Stimulated activated CD8-positive, alpha-beta memory T cell treated with anti-CD3 and anti-CD28 coated beads, Interleukin-7, amount 100 ng/mL, for 1 hour (primary cell): ENCODE results near the gene MAN1C1.

ENCODE experiments used
- DNase-seq, 2 donors: peaks; one replicate each; pipeline ENCODE4 v3.0.0-alpha.2; 2020; ENCODE audit warnings: low read depth in 2 of 2

The MAN1C1 gene

DNA sequence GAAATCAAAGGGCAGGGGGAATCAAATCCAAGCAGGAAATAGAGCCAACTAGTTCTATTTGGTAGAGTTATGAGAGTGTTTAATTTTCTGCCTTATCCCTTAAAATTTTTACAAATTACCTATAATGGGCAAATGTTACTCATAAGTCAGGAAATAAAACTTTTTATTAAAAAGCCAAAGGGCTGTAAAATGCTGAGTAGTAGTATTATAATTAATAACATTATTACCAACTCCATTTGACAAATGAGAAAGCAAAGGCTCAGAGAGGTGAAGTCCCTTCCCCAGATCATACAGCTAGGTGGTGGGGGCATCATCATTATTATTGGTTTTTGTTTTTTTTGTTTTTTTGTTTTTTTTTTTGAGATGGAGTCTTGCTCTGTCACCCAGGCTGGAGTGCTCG lies 186.8 kb downstream of the MAN1C1 start:
- DNase-seq: no peak

DNA sequence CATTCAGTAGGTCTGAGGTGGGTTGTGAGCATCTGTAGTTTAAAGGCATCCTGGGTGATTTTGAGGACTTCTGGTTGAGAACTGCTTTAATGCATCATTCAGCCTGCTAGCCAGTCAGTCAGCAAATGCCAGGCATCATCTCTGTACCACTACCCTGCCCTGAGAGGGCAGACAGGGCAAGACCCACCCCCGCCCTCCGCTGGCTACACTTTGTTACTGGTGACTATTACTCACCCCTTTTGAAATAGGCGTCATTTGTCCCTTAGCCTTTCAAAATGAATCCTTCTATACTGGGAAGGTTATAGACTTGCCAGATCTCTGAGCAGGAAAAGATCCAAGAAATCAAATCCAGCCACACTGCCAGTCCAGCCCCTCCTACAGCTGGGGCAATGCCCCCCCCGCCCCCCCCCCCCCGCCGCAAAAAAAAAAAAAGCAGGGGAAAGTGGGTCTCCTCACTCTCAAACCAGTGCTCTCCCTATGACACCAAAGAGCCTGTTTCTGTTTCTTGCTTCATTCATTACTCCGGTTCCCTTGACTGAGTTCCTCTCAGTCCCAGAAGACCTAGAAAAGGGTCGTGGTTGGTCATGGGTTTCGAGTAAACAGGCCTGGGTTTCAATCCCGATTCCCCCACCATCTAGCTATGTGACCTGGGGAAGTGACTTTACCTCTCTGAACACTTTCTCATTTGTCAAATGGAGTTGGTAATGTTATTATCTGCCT lies 187.8 kb downstream of the MAN1C1 start:
- DNase-seq: no peak

DNA sequence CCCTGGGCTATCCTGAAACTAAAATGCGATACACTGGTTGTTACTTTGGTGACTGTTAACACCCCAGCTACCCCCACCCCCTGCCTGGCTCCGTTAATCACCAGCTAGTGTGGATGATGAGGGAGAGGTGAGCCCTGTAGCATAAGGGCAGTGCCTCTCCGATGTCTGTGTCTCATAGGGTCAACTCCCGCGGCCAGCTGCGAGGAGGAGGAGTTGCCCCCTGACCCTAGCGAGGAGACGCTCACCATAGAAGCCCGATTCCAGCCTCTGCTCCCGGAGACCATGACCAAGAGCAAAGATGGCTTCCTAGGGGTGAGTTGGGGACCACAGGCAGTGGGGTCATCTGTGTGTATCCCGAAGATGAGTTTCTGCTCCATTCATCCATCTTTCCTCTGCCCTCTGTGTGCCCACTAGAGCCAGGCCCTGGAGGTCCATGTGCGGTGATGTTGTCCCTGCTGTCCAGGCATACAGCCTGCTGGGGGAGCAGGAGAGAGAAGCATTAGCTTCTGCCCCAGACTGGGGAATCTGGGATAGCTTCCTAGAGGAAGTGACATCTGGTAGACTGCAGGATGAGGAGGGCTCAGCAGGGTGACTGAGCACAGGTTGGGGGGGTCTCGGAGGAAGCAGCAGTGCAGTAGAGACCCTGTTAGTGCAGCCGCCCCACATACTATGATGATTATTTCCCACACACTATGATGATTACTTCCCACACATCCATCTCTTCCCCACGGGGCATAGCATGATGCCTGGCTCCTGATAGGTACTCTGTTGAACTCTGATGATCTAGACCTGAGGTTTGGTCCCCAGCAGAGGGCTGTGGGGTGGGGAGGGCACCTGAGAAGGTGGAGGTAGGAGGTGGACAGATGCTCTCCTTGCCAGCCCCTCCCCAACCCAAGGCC lies 188.6 kb downstream of the MAN1C1 start:
- no peak for DNase-seq

DNA sequence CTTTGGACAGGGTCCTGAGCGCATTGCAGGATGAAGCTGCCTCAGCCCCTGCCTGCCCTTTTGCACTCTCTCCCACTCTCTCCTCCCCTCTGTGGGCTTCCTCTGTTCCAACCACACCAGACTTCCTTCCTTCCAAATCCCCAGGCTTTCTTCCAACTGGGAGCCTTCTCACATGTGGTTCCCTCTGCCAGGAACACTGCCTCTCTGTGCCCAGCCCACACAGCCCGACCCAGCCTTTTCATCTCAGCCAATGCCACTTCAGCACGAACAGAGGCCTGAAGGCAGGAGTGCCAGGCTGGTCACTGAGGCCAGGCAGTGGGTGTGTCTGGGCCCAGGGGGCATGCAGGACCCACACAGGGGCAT lies 189.3 kb downstream of the MAN1C1 start:
- DNase-seq: no peak

DNA sequence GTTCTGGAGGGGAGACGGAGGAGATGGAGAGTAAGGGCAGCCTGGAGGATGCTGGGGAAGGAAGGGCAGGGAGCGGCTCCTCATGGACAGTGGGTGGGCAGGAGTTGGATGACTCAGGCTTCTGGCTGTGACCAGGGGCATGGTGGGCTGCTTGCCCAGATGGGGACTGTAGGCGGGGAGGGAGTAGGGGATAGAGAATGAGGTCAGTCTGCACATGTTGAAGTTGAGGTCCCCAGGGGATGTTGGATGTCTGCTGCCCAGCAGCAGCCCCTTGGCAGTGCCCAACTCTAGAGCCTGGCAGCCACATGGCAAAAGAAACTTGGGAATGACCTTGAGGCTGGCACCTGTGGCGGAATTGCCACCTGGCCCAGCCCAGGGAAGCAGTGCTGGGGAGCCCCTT lies 189.8 kb downstream of the MAN1C1 start:
- no peak for DNase-seq

DNA sequence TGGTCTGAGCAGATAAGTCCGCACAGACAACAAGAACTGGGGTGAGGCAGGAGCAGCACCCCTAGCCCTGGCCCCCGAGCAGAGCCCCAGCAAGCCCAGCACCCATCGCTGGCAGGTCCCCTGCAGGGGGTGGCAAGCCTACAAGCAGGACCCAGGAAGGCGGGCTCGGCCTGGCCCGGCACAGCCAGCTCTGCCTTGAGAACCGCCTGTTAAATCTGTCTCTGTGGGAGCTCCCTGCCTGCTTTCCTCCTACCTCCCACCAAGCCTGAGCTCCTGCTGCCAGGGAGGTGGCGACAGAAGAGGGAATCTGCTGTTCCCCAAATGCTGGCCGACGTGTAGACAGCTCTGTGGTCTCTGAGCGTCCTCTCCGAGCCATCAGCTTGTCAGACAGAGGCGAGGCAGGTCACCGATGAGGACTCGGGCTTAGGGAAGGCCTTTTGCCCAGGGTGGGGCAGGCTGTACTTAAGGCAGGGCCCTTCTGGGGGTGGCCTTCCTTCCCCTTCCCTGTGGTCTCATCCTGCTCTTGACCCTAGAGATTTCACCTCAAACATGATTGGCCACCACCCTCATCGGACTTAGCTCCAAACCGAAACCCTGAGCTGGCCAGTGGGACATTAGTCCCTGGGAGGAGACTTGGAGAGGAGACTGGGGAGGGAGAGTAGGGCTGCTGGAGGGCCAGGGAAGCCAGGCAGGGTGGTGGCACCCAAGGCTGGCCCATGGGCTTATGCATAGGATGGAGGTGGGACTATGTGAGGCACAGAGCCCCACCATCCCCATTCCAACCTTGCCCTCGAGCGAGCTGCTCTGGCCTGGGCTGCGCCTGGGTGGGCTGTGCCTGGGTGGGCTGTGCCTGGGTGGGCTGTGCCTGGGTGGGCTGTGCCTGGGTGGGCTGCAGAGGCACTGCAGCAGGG lies 191.1 kb downstream of the MAN1C1 start:
- DNase-seq: no peak

DNA sequence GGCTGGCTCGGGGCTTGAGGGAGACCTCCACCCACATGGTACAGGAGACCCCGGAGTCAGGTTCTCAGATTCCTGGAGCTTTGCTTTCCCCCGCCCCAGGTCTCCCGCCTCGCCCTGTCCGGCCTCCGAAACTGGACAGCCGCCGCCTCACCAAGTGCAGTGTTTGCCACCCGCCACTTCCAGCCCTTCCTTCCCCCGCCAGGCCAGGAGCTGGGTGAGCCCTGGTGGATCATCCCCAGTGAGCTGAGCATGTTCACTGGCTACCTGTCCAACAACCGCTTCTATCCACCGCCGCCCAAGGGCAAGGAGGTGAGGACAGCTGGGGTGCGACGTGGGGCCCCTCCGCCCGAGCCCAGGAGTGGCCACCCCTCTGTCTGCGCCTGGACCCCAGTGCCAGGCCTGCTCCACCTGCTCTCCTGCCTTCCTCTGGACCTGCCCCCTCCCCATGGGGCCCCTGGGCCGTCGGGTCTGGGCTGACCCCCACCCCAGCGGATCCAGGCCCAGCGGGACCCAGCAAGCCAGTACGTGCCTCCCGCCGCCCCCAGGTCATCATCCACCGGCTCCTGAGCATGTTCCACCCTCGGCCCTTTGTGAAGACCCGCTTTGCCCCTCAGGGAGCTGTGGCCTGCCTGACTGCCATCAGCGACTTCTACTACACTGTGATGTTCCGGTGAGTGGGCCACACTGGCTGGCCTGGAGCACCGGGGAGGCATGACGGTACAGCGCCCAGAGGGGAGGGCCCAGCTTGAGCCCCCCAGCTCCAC lies 192.1 kb downstream of the MAN1C1 start:
- no peak for DNase-seq

DNA sequence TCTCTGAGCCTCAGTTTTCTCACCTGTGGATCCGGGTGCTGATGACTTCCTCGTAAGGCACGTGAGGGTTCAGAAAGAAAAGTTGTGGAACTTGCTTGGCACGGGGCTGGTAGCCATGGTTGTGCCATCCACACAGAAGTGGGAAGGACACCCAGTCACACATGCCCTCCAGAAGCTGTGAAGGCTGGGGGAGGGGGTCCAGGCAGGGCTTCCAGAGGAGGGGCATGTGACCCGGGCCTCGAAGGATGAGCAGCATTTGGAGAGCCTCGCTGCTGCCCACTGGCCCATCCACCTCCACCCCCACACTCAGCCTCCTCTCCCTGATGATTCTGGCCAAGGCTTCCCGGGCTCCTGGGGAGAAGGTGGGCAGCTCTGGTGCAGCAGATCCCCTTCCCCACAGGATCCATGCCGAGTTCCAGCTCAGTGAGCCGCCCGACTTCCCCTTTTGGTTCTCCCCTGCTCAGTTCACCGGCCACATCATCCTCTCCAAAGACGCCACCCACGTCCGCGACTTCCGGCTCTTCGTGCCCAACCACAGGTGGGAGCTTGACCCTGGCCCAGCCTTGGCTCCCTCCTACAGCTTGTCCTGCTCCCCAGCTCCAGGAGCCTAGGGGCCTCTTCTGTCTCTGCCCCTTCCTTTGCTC lies 192.8 kb downstream of the MAN1C1 start:
- no peak for DNase-seq

DNA sequence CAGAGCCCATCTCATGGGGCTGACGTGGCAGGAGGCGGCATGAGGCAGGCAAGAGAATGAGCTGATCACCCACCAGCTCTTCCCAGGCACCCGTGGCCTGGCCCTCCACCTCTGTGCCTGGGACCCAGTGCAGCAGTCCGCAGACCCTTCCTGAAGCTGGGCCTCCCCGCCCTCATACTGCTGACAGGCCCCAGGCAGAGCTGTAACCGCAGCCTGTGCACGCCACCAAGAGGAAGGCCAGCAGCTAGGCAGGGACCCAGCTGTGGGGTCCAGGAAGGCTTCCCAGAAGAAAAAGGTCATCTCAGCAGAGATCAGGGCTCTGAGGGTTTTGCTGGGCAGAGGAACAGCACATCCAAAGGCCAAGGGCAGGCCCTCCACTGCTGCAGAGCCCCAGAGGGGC lies 193.3 kb downstream of the MAN1C1 start:
- no peak for DNase-seq

DNA sequence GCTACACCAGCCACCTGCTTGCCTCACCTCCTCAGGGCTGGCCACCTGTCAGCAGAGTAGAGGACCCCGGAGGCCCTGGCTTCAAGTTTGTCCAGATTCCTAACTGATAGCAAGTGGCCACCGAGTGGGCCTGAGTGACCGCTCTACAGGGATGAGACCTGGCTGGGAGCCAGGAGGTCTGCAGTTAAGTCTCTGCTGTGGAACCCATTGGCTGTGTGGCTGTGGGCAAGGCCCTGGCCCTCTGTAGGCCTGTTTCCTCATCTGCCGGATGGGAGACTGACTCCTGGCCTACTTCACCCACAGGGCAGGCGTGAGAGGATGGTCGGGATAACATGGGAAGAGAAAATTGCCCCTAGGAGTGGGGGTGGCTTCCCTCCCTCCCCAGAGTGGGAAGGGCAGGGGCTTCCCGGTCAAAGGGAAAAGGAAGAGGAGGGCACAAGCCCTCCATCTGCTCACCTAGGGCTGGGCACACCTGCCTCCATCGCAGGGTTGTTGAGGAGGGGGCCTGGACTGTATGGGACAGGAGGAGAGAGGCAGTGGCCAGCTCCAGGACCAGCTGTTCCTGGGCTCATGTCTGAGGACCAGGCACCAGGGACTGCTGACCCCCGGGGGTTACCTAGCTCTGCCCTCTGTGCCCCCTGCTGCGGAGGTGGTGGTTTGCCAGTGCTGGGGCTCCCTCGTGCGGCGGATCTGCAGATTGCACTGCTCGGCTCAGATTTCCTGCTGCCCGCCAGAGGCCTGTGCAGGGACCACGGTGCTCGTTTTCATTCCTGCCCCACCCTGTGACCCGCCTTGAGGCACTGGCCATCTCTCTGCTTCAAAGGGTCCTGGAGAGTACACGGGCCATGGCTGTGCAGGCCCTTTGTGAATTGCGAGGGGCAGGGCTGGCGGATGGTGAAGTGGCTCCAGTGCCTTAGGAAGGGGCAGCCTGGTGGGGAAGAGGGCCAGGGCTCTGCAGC lies 194.0 kb downstream of the MAN1C1 start:
- peak; percentile 61 to 74 for DNase-seq

DNA sequence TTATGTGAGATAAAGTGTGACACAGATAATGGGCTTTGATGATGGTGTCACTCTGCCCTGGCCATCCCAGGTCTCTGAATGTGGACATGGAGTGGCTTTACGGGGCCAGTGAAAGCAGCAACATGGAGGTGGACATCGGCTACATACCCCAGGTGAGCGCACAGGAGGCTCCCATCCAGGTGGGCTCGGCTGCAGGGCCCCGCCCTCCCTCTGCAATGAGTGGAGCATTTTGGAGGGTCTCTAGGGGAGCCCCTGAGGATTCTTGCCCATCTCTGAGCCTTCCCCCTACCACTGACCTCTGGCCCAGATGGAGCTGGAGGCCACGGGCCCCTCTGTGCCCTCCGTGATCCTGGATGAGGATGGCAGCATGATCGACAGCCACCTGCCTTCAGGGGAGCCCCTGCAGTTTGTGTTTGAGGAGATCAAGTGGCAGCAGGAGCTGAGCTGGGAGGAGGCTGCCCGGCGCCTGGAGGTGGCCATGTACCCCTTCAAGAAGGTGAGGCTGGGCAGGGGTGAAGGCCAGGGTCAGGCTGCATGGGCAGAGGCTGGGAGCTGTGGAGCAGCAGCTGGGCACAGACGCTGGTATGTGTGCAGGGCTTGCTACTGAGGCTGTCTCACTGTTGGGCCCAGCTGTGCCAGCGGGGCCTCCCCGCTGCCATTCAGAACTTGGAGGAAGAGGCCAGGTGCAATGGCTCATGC lies 194.9 kb downstream of the MAN1C1 start:
- DNase-seq: no peak

DNA sequence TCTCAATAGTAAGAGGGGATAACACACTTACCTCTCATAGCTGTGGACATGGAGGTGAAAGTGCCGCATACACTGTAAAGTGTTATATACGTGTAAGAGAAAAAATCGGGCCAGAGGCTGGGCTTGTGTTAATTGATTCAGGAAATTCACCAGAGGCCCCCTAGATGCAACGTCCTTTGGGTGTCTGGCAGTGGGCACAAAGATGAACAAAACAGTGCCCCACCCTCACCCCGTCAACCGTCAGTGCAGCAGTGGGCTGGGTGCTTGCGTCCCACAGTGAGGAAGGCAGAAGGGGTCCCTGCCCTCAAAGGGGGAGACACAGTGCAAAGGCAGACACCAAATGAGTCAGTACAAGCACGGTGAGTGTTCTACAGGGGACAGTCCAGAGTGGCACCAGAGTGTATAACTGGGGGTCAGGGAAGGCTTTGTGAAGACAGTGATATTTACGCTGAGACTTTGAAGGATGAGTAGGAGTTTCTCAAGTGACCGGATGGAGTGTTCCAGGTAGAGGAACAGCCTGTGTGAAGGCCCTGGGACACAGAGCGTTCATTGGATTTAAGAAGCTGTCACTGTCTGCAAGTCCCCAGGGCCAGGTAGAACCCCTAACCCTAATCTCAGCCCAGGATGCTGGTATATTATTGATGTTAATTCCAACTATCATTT lies 196.6 kb downstream of the MAN1C1 start:
- DNase-seq: no peak

DNA sequence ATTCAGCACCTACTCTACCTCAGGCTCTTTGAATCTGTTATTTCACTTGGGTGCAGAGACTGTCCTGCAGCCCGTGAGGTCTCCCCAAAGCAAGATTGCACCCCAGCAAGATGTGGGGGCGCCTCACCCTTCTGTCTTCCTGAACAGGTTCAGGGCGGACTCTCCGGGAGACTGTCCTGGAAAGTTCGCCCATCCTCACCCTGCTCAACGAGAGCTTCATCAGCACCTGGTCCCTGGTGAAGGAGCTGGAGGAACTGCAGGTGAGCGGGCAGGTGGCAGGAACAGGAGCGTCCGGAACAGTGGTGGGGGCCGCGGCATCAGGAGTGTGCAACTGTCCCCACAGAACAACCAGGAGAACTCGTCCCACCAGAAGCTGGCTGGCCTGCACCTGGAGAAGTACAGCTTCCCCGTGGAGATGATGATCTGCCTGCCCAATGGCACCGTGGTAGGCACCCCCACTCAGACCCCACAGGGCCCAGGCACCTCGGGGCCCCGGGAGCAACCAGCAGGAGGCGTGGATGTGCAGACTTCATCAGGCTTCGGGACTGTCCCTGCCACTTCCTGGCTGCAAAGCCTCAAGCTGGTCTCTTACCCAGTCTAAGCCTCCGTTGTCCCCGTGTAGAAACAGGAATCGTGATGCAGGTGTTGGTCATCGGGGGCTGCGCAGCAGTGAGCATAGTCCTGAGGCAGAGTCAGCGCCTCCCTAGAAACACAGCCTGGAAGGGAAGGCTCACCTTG lies 197.3 kb downstream of the MAN1C1 start:
- DNase-seq: no peak

DNA sequence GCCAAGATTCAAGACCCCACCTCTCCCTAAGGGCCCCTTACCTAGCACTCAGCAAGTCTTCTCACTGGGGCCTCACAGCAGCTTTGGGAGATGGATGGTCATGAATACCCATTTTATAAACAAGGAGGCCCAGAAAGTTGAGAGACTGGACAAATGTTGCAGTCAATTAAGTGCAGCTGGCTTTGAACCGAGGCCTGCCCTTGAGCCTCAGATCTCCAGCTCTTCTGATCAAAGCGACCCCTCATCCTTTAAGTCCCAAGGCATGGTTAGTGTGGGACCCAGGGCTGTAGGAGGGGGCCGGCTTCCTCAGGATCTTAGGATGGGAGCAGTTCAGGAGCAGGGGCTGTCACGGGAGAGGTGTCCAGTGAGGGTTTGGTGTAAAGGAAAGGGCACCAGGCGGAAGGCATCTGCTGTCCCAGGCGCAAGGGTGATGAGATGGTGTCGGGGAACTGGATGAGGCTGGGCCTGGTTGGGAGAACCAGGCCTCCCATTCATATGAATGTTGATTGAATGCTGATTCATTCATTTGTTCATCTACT lies 198.0 kb downstream of the MAN1C1 start:
- no peak for DNase-seq

DNA sequence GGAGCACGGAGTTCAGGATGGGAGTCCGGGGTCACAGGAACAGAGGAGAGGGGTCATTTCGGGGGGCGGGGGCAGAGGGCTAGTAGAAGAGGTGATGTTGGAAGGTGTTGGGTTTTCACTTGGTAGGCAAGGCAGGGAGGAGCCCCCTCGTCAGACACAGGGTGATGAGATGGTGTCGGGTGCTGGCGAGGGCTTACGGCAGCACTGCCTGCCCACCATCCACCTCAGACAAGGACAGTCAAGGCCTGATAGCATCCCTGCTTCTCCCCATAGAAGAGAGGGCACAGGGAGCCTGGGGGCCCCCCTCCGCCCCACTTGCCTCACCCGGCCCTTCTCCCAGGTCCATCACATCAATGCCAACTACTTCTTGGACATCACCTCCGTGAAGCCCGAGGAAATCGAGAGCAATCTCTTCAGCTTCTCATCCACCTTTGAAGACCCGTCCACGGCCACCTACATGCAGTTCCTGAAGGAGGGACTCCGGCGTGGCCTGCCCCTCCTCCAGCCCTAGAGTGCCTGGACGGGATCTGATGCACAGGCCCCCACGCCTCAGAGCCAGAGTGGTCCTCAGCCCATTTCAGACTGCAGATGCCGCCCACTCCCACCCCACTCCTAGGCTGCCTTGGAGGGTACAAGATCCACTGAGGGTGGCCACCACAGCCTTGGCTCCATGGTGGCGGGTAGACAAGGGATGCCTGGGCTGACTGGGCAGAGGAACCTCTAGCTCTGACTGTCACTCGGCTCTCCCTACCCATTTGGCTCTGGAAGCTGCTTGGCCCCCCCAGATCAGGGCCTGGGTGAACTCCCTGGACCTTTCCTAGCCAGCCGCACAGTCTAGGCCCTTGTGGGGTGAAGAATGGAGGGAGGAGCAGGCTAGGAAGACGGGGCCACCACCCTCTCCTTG lies 198.9 kb downstream of the MAN1C1 start:
- DNase-seq: no peak

DNA sequence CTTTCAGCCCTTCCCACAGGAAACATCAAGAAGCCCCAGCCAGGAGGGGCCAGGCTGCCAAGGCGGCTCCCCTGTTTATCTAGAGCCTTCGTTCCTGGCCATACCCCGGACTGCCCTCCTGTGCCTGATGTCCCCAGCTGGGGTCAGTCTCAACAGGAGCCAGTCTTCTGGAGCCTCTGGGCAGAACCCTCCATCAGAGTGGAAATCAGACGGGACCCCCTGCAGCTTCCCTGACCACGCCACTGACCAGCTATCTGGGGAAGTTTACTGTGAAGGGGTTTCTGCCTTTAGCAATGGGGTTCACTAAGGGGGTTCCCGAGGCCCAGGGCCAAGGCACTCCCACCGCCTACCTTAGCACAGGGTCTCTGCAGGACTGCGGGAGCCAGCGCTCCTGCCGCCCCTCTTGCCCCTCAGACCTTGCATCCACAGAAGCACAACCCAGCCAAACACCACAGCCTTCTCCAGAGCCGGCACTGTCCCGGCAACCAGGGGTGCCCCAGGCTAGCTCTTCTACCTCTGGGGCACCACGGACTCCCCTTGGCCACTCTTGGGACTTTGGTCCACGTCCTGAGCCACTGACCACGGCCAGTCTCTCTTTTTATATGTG lies 199.6 kb downstream of the MAN1C1 start:
- DNase-seq: no peak
